HEK293T (cell line): Measurements from ENCODE around the gene AMN.

ENCODE experiments used
- ARNT ChIP-seq: fragments of 450-650 bp; IDR thresholded peaks from 2 replicates; pipeline ENCODE4 v1.6.1; 2017; ENCODE audit warnings: mild to moderate bottlenecking
- BHLHE40 ChIP-seq: fragments of 450-650 bp; IDR thresholded peaks from 2 replicates; pipeline ENCODE4 v1.6.1; 2016; ENCODE audit warnings: mild to moderate bottlenecking, moderate library complexity, borderline replicate concordance
- ELF4 ChIP-seq: fragments of 450-650 bp; IDR thresholded peaks from 2 replicates; pipeline ENCODE4 v1.6.1; 2017; ENCODE audit warnings: antibody characterized with exemption
- FOXA1 ChIP-seq: fragments of 450-650 bp; IDR thresholded peaks from 2 replicates; pipeline ENCODE4 v1.6.1; 2016; ENCODE audit warnings: mild to moderate bottlenecking
- FOXK2 ChIP-seq: fragments of 450-650 bp; IDR thresholded peaks from 2 replicates; pipeline ENCODE4 v1.6.1; 2016; ENCODE audit warnings: mild to moderate bottlenecking
- FOXM1 ChIP-seq: fragments of 450-650 bp; IDR thresholded peaks from 2 replicates; pipeline ENCODE4 v1.6.1; 2017; ENCODE audit warnings: mild to moderate bottlenecking, borderline replicate concordance
- L3MBTL2 ChIP-seq: fragments of 450-650 bp; conservative IDR thresholded peaks from 2 replicates; pipeline ENCODE4 v1.6.1; 2016; ENCODE audit warnings: mild to moderate bottlenecking
- NFRKB ChIP-seq: fragments of 450-650 bp; IDR thresholded peaks from 2 replicates; pipeline ENCODE4 v1.6.1; 2016; ENCODE audit warnings: mild to moderate bottlenecking, moderate library complexity
- SP1 ChIP-seq: fragments of 450-650 bp; IDR thresholded peaks from 2 replicates; pipeline ENCODE4 v1.6.1; 2017
- SUZ12 ChIP-seq: fragments of 450-650 bp; IDR thresholded peaks from 2 replicates; pipeline ENCODE4 v1.6.1; 2016; ENCODE audit warnings: mild to moderate bottlenecking
- TARDBP ChIP-seq: fragments of 450-650 bp; IDR thresholded peaks from 2 replicates; pipeline ENCODE4 v1.6.1; 2016
- TF ChIP-seq, protein P1 (sequence below): fragments of 450-650 bp; IDR thresholded peaks from 2 replicates; pipeline ENCODE4 v1.6.1; 2016

DNA sequence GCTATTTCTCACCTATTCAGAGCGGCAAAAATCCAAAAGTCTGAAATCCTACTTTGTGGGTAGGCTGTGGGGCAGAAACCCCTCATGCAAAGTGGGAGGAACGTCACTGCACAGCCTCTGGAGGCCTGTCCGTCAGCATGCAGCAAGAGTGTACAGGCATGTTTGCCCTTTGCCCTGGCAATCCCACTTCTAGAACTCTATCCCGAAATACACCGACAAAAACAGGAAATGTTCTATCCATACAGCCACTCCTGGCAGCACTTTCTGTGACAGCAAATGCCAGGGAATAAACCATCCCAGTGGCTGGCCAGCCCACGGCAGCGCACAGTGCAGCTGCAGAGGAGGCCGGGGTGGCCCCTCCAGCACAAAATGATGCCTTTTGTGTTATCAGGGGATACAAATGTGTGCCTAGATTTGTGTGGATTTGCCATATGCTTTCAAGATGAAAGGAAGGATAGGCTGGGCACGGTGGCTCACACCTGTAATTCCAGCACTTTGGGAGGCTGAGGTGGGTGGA, 39.7 kb downstream of the AMN start:
- TF ChIP-seq SUZ12, result no peak
- TF ChIP-seq, protein P1, sequence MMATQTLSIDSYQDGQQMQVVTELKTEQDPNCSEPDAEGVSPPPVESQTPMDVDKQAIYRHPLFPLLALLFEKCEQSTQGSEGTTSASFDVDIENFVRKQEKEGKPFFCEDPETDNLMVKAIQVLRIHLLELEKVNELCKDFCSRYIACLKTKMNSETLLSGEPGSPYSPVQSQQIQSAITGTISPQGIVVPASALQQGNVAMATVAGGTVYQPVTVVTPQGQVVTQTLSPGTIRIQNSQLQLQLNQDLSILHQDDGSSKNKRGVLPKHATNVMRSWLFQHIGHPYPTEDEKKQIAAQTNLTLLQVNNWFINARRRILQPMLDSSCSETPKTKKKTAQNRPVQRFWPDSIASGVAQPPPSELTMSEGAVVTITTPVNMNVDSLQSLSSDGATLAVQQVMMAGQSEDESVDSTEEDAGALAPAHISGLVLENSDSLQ, result no peak
- TF ChIP-seq ARNT, result no peak
- no peak for TF ChIP-seq FOXA1
- no peak for TF ChIP-seq FOXM1
- no peak for TF ChIP-seq FOXK2
- TF ChIP-seq NFRKB, result no peak
- TF ChIP-seq BHLHE40, result no peak
- no peak for TF ChIP-seq TARDBP
- no peak for TF ChIP-seq L3MBTL2
- TF ChIP-seq ELF4, result no peak
- no peak for TF ChIP-seq SP1
